NCI-H2107 (cell line): ENCODE measurements around the gene TNRC6C.
"Not testable (repeated sequence)": the region's sequence is repeated elsewhere in the genome, so short reads cannot be mapped to it uniquely, and the experiment has no call there.

Experiments used
- DNase-seq: peaks from one replicate; lab custom pipeline; 2025; lab: John Stamatoyannopoulos, UW

The TNRC6C gene

DNA sequence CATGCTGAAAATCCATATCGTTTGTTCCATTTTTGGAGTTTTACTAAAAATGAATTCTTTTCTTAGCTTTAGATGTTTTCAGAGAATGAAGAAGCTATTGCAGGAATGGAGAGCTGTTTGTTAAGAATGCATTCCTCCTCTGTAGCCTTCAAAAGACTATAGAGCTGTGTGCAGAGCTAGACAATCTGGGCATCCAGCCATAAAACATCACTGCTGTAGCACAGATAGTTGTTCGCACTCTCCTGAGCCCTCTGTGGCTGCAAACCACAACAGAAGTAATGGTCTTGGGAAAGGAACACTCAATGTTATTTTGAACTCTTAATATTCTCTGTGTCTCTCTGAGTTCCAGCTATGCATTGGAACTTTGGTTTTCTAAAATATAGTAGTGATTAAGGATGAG is 4.9 kb downstream of the TNRC6C start:
- DNase-seq = peak; percentile 40

DNA sequence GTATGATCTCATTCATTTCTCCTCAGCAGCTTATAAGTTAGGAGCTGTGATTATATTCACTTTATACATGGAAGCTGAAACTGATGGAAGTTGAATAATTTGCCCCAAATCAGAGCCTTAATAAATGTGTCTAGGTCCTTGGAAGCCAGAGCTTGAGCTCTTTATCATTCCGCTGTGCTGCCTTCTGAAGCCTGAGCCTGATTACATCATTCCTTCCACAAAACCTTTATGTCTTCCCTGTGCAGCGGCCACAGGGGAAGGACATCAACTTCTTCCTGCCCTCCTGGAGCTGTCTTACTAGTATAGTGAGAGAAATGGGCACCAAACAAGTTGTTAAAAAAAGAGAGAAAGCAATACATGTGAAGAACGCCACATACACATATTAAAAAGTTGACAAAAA is 6.8 kb downstream of the TNRC6C start:
- DNase-seq = no peak

DNA sequence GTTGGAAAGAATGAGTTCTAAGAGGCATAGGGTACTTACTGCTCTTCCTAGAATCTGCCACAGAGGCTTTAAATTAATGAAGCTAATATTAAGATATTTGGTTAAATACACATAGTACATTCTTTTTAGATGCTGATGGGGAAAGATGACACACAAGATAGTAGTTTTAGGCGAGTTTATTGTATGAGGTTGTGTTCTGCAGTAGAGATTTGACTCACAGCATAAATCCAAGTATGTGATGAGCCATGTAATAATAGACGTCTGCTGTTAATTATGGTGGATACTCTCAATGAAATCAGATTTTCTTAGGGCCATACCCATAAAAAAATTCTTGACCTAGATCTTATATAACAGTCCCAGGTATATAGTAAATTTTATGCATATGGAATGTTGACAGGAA is 8.0 kb downstream of the TNRC6C start:
- no peak for DNase-seq

DNA sequence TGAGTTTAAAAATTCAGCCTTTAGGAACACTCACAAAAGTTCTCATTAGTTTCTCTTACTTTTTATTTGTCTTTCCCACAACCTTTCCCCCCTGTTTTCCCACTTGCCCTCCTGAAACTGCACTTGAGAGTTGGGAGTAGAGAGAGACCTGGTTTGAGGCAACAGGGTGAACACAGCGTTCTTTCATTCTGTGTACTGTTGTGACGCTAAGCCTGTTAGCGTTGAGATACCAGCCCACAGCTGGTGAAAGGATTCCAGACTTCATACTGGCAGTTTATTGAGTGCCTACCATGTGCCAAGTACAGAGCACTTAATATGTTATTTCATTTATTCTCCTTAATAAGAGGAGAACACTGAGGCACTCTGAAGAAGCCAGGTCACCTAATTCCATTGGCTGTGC is 10.3 kb downstream of the TNRC6C start:
- no peak for DNase-seq

DNA sequence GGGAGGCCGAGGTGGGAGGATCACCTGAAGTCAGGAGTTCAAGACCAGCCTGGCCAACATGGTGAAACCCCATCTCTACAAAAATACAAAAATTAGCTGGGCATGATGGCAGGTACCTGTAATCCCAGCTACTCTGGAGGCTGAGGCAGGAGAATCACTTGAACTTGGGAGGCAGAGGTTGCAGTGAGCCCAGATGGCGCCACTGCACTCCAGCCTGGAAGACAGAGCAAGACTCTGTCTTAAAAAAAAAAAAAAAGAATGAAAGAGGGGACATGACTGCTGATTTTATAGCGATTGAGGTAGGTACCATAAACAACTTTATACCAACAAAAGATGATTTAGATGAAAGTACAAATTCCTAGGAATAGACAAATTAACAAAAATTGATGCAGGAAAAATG is 13.8 kb downstream of the TNRC6C start:
- DNase-seq = not testable (repeated sequence)

DNA sequence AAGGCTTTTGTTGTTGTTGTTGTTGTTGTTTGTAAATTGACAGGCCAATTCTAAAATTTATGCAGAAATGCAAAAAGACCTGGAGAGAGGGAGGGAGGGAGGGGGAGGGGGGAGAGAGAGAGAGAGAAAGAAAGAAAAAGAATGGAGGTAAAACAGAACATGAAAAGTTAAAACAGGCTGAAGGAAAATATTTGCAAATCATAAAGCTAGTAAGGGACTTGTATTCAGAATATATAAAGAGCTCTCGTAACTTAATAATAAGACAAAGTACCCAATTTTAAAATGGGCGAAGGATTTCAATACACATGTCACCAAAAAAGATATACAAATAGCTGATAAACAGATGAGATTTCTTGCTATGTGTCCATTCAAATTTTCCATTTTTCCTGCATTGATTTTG is 15.4 kb downstream of the TNRC6C start:
- no peak for DNase-seq

DNA sequence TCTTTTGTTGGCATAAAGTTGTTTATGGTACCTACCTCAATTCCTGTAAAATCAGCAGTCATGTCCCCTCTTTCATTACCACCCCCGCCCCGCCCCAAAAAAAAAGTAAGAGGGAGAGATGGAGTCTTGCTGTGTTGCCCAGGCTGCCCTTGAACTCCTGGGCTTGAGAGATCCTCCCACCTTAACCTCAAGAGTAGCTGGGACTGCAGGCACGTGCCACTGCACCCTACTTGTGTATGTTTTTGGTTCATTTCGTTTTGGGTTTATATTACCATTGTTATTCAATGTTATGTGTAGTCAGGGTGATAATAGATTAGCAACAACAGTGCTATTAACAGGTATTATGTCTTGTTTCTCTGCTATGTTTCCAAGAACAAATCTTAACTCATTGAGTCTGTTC is 15.9 kb downstream of the TNRC6C start:
- no peak for DNase-seq

DNA sequence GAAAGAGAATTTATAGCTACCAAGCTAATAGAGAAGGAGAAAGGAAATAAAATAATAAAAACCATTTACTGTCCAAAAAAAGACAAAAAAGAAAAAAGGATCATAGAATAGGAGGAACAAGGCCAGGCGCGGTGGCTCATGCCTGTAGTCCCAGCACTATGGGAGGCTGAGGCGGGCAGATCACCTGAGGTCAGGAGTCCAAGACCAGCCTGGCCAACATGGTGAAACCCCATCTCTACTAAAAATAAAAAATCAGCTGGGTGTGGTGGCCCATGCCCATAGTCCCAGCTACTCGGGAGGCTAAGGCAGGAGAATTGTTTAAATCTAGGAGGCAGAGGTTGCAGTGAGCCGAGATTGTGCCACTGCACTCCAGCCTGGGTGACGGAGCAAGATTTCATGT is 23.9 kb downstream of the TNRC6C start:
- DNase-seq = not testable (repeated sequence)

DNA sequence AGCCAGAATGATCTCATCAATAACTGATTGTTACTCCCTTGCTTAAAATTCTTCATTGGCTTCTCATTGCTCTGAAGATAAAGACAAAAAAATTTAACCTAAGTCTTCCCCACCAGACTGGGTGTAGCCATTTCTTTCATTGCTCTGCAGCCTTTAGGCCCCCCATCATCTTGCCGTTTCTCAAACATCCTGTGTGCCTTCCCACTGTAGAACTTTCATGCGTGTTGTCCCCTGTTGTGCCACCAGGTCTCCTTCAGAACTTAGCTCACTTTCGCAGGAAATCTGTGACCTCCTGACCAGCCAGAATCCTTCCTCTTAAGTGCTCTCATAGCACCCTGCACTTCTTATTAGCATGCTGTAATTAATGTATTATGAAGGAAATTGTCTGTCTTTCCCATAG is 31.8 kb downstream of the TNRC6C start:
- DNase-seq = no peak

DNA sequence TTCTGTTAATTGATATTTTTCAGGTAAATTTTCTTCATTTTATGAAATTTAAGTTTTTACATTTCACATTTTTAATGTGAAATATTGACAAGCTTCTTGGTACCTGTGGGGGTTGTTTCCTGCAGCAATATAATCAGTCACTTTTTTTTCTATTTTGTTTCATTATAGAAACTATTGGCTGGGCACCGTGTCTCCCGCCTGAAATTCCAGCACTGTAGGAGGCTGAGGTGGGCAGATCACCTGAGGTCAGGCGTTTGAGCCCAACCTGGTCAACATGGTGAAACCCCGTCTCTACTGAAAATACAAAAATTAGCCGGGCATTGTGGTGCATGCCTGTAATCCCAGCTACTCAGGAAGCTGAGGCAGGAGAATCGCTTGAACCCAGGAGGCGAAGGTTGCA is 35.2 kb downstream of the TNRC6C start:
- not testable (repeated sequence) for DNase-seq

DNA sequence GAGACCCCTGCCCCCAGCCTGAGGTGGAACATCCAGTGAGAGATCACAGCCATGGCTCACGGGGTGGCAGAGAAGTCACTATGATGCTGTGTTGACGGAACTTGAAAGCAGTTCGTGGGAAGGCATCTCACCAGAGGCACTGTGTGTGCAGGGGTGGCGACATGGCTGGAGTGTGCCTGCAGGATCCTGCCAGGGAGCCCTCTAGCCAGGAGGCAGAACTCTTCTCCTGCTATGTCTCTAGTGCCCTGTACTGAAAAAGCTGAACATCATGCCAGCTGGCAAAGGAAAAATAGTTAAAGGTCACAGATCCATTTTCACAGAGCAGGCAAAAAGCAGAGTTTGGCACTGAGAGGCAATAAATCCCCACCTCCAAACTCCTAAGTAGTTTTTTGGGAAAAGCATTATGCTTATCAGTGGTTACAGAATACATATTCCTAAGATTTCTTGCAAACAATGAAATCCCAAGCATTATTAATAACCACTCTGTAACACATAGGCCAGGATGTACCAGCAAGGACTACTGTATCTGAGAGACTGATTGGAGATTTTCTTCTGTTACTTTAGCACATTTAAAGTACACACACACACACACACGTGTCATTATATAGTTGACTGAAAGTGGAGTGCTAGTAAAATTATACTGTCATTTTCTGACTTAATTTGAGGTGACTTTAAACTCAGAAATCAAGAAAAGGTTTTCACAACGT is 36.8 kb downstream of the TNRC6C start:
- DNase-seq = no peak

DNA sequence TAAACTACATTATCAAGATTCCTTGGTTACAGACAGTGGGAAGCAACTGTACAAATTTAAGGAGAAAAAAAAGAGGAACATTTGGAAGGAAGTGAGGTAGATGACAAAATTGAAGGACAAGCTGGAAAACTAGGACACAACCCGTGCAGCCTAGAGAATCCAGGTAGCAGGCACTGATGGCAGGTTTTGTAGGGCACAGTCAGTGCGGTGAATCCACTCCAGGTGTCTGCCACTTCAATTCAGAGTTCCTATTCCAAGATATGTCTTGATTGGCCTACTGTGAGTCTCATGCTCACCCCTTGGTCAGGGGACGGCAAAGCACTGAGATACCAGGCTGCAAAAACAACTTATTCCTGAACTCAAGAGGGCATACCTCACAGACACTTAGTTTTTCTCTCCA is 37.8 kb downstream of the TNRC6C start:
- DNase-seq = no peak

DNA sequence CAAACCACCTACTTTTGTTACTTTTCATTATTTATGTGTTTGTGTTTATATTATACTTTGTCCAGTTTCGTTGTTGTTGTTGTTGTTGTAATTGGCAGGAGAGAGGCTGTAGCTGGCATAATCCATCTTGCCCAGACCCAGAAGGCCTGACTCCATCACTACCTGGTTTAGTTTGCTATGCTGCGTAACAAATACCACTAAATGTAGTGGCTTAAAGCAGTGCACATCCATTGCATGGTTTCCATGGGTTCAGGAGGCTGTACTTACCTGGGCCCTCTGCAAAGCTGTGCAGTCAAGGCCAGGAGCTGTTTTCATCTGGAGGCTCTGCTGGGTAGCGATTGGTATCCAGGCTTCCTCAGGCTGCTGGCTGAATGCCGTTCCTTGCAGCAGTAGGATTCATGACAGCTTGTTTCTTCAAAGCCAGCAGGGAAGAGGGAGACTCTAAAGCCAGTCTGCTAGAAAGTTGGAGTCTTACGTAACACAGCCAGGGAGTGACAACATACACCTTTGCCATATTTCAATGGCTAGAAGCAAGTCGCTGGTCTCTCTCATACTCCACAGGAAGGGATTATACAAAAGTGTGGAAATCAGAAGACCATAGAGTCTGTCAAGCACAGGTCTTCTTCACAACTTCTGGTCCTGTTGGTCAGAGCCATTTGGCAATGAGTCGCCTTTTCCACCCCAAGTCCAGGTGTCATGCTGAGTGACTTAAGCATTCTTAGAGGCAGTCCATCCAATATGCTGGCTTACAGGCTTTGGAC is 41.1 kb downstream of the TNRC6C start:
- no peak for DNase-seq

DNA sequence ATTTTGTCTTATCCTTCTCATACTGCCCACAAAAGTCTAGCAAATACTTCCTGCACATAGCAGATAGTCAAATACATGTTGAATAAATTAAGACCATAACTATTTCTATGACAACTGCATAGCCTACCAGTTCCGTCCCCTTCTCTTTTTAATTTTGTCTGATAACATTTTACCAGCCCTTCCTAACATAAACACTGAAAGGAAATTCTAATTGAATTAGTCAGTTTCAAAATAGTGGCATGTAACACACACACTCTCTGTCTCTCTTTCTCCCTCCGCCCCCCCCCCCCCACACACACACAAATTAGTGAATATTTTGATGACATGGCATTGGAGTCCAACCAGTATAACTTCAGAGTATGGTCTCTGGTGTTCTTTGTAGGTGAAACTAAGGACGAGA is 41.8 kb downstream of the TNRC6C start:
- no peak for DNase-seq

DNA sequence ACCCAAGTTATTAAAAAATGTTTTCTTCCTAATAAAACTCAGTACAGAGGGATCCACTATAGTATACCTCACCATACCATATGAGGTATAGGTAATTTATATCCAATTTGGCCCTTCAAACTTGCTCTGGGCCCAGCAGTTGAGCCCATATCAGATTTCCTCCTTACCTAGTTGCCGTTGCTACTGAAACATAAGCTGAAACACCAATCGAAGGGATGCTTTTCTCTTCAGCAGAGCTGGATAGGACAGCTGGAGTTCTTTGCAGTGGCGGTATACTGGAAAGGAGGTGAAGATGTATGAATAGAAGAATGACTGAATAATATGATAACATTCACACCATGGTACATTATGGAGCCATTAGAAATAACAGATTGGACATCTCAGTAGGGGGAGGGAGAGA is 42.7 kb downstream of the TNRC6C start:
- peak; percentile 24 for DNase-seq

DNA sequence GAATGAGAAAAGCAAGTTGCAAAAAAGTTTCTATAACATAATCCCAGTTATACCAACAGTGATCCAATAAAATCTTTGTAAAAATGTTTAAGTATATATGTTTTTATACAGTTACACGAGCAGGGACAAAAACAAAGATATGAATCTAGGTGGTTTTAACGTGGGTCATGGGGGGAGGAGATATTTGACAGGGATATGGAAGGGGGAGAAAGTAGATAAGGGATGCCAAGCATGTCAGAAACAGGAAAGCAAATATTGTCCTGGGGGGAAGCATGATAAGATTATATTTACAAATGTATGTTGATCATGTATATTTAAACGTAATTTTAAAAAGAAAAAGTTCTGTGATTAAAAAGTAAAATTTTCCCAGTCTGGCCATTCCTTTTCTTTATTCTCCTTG is 43.1 kb downstream of the TNRC6C start:
- no peak for DNase-seq

DNA sequence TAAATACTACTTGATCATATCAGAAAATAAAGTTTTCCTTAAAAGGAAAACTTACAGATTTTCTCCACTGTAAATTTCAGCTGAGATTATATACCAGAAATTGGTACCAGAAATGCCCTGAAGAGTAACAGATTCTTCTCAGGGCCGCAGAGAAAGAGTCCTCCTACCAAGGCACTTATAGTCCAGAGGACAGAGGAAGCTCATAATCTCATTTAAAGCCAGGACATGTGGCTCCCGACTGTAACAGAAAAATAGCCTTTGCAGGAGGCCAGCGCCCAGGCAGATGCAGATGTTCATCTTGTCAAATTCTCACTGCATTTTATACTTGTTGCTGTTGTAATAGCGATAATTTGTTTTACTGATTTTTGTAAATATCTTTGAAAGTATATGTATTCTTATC is 43.7 kb downstream of the TNRC6C start:
- DNase-seq = no peak

DNA sequence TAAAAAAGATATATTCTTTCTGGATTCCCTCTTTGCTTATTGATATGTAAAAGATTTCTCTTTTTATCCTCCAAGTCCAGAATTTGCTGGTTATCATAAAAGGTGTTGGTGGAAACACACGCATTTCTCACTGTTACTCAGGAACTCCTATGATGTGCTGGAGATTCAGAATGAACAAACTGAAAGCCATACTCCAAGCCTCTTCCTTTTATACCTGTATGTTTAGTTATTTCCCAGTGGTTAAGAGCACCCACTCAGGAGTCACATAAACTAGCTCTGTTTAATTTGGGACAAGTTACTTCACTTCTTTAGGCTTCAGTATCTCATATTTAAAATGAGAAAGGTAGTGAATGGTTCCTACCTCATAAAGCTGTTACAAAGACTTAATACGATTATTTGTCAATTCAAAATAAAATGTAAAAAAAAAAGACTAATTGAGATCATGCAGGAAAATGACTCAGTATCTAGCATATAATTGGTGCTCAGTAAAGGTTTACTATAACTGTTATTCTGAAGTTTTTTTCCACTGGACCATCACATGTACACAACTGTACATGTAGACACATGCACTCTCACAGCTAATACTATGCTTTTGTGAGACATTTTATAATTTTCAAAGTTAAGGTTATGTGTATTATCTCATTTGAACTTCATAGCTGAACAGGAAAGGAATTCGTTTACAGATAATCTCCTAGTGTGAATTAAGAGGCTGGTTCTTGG is 47.1 kb downstream of the TNRC6C start:
- DNase-seq = no peak

DNA sequence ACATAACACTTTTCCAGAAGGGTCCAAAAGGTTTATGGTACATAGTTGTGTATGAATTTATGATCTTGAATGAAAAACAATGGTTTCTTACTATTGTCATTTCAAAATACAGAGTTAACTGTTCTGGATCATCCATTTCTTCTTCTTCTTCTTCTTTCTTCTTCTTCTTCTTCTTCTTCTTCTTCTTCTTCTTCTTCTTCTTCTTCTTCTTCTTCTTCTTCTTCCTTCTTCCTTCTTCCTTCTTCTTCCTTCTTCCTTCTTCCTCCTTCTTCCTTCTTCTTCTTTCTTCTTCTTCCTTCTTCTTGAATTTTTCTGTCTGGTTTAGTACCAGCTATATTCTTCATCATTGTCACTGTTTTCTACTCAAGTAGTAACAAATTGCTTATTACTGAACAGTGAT is 47.8 kb downstream of the TNRC6C start:
- DNase-seq = no peak

DNA sequence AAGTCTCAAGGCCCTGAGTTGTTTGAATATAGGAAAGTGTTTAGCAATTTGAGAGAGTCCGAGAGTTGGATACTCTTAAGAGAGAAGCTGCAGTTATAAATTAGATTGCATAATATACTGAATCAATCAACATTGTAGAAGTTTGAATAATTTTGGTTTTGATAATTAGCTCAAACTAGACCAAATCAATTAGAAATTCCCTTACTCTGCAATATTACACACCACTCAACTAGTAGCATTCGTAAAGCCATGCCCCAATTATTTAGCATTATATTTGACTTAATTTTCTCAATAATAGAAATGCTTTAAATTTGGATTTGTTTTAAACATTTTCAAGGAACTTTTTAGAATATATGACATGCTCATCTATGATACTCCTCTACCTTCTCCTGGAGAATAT is 49.1 kb downstream of the TNRC6C start:
- no peak for DNase-seq

DNA sequence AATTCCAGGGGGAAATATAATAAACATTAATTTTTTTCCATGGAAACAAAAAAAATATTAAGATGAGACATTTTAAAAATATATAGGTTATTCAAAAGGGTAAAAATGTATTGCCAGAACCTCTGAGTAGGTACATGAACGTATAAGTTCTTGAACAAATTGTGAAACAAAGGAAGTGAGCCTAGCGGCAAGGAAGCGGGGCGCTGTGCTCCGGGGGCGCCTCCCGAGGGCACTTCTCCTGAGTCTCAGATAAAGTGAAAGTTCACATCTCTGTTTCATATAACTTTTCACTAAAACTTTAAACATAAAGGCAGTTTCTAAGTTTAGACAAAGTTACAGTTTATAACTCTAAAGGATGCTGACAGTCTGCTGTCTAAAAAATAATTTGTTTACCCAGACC is 52.3 kb downstream of the TNRC6C start:
- DNase-seq = no peak

DNA sequence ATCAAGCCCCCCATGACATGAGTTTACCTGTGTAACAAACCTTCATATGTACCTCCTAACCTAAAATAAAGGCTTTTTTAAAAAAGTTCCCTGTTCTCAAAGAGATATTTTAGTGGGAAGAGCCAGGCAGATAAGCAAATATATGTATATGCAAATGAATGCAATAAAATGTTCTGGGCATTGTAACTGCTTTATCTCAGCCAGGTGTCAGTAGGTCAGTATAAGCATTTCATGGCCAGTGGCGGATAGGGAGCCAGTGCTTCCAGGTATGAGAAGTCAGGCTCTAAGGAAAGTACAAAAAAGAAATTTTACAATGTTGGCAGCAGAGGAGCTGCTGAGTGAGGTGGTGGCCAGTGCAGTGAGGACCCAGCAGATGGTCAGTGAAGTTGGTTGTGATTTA is 53.9 kb downstream of the TNRC6C start:
- DNase-seq = no peak
